HG02981 (cell line): Measurements from ENCODE around the gene RAD50.
"Not testable (repeated sequence)": the region's sequence is repeated elsewhere in the genome, so short reads cannot be mapped to it uniquely, and the experiment has no call there.

ENCODE experiments used
- ATAC-seq: cut with Tn5 transposase; IDR thresholded peaks from one replicate; pipeline ENCODE4 v1.9.1; 2021; ENCODE audit warnings: mild to moderate bottlenecking, moderate library complexity; ENCODE audit not compliant: unreplicated experiment

Gene RAD50

GRCh38 chr5:132690156-132690555 is 133.4 kb downstream of the RAD50 start:
- ATAC-seq: no peak

GRCh38 chr5:132691755-132692631 is 135.2 kb downstream of the RAD50 start:
- not testable (repeated sequence) for ATAC-seq

GRCh38 chr5:132692632-132692967 is 135.8 kb downstream of the RAD50 start:
- ATAC-seq: no peak
